ENCODE data around the gene DSP. TPM values are rescaled to one million over a fixed set of nuclear protein-coding genes. Genes with fewer than 3 reads are reported as not detected.

Gene DSP
- total and polyA plus RNA-seq, 2 of the 13 experiments (the other 11 are each of a cell fraction or from before 2014, with no cell fraction given): 89.8 to 117 TPM

- TF ChIP-seq, protein P1, sequence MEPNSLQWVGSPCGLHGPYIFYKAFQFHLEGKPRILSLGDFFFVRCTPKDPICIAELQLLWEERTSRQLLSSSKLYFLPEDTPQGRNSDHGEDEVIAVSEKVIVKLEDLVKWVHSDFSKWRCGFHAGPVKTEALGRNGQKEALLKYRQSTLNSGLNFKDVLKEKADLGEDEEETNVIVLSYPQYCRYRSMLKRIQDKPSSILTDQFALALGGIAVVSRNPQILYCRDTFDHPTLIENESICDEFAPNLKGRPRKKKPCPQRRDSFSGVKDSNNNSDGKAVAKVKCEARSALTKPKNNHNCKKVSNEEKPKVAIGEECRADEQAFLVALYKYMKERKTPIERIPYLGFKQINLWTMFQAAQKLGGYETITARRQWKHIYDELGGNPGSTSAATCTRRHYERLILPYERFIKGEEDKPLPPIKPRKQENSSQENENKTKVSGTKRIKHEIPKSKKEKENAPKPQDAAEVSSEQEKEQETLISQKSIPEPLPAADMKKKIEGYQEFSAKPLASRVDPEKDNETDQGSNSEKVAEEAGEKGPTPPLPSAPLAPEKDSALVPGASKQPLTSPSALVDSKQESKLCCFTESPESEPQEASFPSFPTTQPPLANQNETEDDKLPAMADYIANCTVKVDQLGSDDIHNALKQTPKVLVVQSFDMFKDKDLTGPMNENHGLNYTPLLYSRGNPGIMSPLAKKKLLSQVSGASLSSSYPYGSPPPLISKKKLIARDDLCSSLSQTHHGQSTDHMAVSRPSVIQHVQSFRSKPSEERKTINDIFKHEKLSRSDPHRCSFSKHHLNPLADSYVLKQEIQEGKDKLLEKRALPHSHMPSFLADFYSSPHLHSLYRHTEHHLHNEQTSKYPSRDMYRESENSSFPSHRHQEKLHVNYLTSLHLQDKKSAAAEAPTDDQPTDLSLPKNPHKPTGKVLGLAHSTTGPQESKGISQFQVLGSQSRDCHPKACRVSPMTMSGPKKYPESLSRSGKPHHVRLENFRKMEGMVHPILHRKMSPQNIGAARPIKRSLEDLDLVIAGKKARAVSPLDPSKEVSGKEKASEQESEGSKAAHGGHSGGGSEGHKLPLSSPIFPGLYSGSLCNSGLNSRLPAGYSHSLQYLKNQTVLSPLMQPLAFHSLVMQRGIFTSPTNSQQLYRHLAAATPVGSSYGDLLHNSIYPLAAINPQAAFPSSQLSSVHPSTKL (CRISPR knock-in tag; IDR thresholded peaks at IDR 0.05): peak; percentile 38; the same call in 1 of the 2 replicates
- TF ChIP-seq ZNF775 (CRISPR knock-in tag; IDR thresholded peaks at IDR 0.05; ENCODE audit: borderline replicate concordance): no peak
- TF ChIP-seq ZNF580 (CRISPR knock-in tag; IDR thresholded peaks at IDR 0.05; ENCODE audit: borderline replicate concordance, low read depth): no peak
- TF ChIP-seq RXRB (CRISPR knock-in tag; IDR thresholded peaks at IDR 0.05; ENCODE audit: borderline replicate concordance): 0 out of 2 replicates have a peak, but pooled peaks have one; percentile 35
- TF ChIP-seq ZNF770 (CRISPR knock-in tag; IDR thresholded peaks at IDR 0.05): no peak
- 0 out of 2 replicates have a peak, but pooled peaks have one; percentile 19 for TF ChIP-seq JUNB (CRISPR knock-in tag; IDR thresholded peaks at IDR 0.05; ENCODE audit: borderline replicate concordance)
- TF ChIP-seq REPIN1 (CRISPR knock-in tag; IDR thresholded peaks at IDR 0.05; ENCODE audit: borderline replicate concordance, low read depth): 0 out of 2 replicates have a peak, but pooled peaks have one; percentile 43
- TF ChIP-seq ARNTL (CRISPR knock-in tag; IDR thresholded peaks at IDR 0.05): no peak
- TF ChIP-seq ERF (CRISPR knock-in tag; IDR thresholded peaks at IDR 0.05): peak; percentile 64; the same call in 1 of the 2 replicates
- TF ChIP-seq MIER3 (CRISPR knock-in tag; IDR thresholded peaks at IDR 0.05; ENCODE audit: borderline replicate concordance): 0 out of 2 replicates have a peak, but pooled peaks have one; percentile 50
- TF ChIP-seq, protein P2, sequence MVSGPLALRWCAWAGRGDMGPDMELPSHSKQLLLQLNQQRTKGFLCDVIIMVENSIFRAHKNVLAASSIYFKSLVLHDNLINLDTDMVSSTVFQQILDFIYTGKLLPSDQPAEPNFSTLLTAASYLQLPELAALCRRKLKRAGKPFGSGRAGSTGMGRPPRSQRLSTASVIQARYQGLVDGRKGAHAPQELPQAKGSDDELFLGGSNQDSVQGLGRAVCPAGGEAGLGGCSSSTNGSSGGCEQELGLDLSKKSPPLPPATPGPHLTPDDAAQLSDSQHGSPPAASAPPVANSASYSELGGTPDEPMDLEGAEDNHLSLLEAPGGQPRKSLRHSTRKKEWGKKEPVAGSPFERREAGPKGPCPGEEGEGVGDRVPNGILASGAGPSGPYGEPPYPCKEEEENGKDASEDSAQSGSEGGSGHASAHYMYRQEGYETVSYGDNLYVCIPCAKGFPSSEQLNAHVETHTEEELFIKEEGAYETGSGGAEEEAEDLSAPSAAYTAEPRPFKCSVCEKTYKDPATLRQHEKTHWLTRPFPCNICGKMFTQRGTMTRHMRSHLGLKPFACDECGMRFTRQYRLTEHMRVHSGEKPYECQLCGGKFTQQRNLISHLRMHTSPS (CRISPR knock-in tag; IDR thresholded peaks at IDR 0.05; ENCODE audit: low read depth): no peak
- TF ChIP-seq CEBPG (CRISPR knock-in tag; IDR thresholded peaks at IDR 0.05): 0 out of 2 replicates have a peak, but pooled peaks have one; percentile 3
- TF ChIP-seq ELF1 (CRISPR knock-in tag; IDR thresholded peaks at IDR 0.05): 0 out of 2 replicates have a peak, but pooled peaks have one; percentile 17
- 0 out of 2 replicates have a peak, but pooled peaks have one; percentile 37 for TF ChIP-seq SMYD3 (CRISPR knock-in tag; IDR thresholded peaks at IDR 0.05)
- TF ChIP-seq, protein P3, sequence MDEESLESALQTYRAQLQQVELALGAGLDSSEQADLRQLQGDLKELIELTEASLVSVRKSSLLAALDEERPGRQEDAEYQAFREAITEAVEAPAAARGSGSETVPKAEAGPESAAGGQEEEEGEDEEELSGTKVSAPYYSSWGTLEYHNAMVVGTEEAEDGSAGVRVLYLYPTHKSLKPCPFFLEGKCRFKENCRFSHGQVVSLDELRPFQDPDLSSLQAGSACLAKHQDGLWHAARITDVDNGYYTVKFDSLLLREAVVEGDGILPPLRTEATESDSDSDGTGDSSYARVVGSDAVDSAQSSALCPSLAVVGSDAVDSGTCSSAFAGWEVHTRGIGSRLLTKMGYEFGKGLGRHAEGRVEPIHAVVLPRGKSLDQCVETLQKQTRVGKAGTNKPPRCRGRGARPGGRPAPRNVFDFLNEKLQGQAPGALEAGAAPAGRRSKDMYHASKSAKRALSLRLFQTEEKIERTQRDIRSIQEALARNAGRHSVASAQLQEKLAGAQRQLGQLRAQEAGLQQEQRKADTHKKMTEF (CRISPR knock-in tag; IDR thresholded peaks at IDR 0.05): 0 out of 2 replicates have a peak, but pooled peaks have one; percentile 32
- 0 out of 2 replicates have a peak, but pooled peaks have one; percentile 36 for TF ChIP-seq TARDBP (CRISPR knock-in tag; IDR thresholded peaks at IDR 0.05)
Observed at GRCh38 chr6:7615611-7616383, 74.3 kb downstream of the DSP start (continued).
